Activated T-cell treated with anti-CD3 and anti-CD28 coated beads for 48 hours (primary cell): ENCODE measurements around the gene UHRF1.
A peak's percentile ranks its signal among the peaks of the same experiment; 100 is the strongest.
"Not testable (repeated sequence)": the region's sequence is repeated elsewhere in the genome, so short reads cannot be mapped to it uniquely, and the experiment has no call there.

ENCODE experiments used
- DNase-seq: peaks from one replicate; pipeline ENCODE4 v3.0.0-alpha.2; 2020; ENCODE audit warnings: low read depth

Gene UHRF1

DNA sequence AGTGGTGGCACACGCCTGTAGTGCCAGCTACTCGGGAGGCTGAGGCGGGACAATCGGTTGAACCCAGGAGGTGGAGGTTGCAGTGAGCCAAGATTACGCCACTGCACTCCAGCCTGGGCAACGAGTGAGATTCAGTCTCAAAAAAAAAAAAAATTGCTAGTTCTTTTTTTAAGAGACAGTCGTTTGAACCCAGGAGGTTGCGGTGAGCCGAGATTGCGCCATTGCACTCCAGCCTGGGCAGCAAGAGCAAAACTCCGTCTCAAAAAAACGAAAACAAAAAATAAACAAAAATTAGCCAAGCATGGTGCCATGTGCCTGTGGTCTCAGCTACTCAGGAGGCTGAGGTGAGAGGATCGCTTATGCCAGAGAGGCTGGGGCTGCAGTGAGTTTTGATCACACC lies 8.4 kb upstream of the UHRF1 start:
- not testable (repeated sequence) for DNase-seq

DNA sequence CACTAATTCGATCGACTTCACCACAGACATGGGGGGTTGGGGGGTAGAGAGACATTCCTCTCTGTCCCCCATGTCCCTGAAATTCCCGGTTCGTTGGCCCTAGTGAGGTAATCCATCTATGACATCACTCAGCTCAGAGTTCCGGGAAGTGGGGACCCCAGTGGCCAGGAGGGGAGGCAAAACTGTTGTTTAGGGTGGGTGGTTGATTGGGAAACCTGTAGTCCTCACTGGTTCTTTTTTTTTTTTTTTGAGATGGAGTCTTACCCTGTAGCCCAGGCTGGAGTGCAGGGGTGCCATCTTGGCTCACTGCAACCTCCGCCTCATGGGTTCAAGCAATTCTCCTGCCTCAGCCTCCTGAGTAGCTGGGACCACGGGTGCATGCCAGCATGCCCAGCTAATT lies 6.5 kb upstream of the UHRF1 start, which contains the start of gene ARRDC5:
TSS of gene ARRDC5 (minus strand) at position 101 of the 400 bp plus-strand sequence. CDS start at position 30, 71 bp downstream.
- DNase-seq = no peak

DNA sequence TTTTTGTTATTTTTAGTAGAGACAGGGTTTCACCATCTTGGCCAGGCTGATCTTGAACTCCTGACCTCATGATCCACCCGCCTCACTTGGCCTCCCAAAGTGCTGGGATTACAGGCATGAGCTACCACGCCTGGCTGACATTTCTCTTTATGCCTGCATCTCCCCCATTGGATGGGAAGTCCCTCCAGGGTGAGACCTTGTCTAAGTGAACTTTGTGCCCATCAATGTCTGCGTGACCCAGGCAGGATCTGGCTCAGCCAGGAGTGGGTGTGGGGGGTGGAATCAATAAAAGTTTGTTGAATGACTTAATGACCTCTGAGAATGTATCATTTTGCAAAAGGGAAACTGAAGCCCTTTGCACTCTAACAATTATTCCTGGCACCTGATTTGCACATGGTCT lies 4.8 kb upstream of the UHRF1 start:
- DNase-seq = no peak

GRCh38 chr19:4906963-4907362 lies 2.3 kb upstream of the UHRF1 start:
- no peak for DNase-seq

- no peak for DNase-seq
Measured at GRCh38 chr19:4908360-4908759, 941 bp upstream of the UHRF1 start.

- no peak for DNase-seq
Measured at GRCh38 chr19:4908781-4909155, 533 bp upstream of the UHRF1 start.

DNA sequence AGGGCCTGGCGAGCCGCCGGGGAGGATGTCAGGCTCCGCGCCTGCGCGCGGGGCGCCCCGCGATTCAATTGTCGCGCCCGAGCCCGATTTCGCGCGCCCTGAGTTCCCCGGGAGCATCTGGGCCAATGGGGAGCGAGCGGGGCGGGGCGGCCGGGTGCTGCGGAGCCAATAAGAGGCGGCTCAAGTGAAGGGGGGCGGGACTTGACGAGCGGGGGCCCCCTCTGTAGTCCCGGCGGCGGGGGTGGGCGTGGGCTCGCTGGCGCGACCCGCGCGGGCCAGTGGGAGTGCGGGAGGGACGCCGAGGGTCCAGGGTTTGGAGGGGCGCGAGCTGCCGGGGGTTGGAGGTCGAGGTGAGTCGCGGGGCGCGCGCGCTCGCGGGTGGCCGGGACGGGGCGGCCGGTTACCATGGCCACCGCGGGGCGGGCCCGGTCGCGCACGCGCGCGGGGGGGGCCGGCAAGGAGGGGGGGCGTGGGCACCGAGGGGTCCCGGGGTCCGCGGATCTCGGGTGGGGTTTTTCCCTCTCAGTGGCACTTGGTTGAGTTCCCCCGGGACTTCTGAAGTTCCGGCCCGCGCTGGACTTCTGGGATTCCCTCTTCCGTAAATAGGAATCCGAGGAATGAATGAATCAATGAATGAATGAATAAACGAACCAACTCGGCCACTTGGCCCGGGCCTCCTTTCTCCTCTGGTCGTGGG lies 744 bp downstream of the UHRF1 start:
- DNase-seq = peak; percentile 95

DNA sequence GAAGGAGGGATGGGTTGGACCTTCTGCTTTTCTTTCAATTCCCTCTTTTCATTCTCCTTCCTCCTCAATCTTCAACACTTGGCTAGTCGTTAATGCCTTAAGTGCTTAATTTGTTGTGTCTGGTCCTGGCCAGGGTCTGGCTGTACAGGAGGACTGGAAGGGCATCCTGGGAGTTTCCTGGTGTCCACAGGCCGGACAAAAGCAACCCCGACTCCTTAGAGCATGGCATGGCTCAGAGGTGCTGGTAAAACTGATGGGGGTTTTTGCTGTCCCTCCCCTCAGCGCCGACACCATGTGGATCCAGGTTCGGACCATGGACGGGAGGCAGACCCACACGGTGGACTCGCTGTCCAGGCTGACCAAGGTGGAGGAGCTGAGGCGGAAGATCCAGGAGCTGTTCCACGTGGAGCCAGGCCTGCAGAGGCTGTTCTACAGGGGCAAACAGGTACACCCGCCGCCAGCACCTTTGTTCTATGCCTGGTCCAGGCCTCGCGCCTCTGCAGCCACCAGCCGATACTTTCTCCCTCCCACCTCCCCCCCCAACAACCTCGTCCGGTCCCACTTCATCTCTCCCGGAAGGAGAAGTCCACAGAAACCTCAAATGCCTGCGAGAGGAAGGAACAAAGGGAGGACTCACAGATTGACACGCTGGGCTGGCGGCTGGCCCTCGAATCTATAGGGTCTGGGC lies 1.4 kb downstream of the UHRF1 start:
- no peak for DNase-seq

GRCh38 chr19:4911314-4911713 lies 2.0 kb downstream of the UHRF1 start:
- DNase-seq = no peak

DNA sequence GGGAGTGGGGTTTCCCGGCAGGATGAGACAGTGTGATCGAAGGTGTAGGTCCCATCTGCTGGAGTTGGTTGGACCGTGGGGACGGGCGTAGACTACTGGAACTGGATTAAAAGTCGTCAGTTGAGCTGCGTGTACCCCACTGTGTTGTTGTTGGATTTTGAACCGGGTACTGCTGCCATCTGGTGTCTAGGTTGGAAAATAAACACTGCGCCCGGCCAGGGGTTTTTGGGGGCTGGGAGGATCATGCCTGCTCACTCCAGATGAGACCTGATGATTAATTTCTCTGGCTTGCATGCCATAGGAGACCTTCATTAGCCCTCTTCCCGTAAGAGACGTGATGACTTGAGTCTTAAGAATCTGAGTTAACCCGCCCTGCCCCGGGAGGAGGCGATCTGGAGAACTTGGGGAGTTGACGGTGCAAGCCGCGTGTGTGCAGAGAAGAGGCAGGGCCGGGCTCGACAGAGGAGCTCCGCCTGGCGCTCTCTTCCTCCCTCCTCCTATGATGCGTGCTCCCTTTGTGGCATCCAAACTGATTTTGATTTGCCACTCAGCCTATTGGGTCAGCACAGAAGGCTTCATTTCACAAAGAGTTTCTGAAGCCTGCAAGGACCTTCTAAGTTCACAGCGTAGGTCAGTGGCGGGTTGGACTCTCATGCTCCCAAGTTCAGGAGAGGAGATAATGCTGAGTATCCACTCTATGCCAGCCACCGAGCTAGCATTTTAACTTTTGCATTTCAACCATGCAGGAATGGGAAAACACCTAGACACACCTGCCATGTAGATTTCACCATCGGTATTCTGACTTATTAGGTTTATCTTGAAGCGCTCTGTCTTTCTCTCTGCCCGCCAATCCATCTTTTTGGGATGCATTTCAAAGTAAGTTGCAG lies 2.7 kb downstream of the UHRF1 start:
- DNase-seq = peak; percentile 75

DNA sequence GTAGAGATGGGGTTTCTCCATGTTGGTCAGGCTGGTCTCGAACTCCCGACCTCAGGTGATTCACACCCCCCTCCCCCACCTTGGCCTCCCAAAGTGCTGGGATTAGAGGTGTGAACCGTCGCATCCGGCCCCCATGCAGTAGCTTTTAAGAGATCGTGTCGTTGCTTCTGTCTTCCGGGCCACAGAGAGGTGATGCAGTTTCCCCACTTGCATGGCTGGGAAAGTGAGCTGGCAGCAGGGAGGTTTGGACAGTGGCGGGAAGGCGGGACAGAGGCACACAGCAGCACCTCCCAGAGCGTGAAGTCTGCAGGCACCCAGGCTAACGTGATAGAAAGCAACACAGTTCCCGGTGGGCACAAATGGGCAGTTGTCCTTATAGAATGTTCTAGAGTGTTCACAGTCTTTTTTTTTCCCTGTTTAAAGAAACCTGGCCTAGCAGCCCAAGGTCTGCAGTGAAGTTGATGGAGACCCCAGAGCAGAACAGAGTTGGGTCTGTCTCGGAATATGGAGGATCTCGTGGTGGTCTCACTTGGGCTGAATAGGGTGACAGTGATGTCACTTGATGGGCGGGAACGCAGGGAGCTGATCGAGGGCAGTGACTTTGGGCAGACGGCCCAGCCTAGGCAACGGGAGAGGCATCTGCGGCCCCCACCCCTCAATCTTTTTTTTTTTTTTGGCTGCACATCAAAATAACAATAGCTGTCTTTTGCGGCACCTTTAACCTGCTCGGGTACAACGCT lies 4.9 kb downstream of the UHRF1 start:
- peak; percentile 38 for DNase-seq

DNA sequence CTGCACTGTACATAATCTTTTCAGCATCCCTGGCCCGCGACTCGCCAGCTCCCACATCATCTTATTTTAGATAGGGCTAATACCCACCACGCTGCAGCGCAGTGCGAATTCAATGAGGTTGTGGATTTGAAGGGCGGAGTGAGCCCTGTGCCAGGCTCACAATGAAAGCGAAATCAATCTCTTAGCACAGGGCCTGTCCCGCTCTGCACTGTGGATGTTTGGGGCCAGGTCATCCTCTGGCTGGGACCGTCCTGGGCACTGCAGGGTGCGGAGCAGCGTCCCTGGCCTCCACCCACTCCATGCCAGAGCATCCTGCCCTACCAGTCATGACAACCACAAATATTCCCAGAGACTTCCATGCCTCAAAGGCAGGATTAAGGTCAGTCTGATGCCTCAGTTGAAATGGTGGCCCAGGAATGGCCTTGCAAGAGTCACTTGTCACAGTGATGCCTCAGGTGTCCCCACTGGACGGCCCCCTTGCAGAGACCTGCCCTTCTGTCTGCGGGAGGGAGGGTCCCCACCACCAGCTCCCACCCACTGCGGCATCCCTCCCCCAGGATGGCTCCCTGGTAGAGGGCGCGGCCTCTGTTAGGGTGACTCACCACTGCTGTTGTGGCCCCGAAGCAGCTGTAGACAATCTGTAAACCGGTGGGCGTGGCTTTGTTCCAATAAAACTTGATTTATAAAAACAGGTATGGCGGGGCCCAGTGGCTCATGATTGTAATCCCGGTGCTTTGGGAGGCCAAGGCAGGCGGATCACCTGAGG lies 5.6 kb downstream of the UHRF1 start:
- DNase-seq = peak; percentile 63

- peak; percentile 25 for DNase-seq
Measured at GRCh38 chr19:4916292-4917082, 7.2 kb downstream of the UHRF1 start.

- no peak for DNase-seq
Measured at GRCh38 chr19:4922530-4923275, 13.4 kb downstream of the UHRF1 start.

DNA sequence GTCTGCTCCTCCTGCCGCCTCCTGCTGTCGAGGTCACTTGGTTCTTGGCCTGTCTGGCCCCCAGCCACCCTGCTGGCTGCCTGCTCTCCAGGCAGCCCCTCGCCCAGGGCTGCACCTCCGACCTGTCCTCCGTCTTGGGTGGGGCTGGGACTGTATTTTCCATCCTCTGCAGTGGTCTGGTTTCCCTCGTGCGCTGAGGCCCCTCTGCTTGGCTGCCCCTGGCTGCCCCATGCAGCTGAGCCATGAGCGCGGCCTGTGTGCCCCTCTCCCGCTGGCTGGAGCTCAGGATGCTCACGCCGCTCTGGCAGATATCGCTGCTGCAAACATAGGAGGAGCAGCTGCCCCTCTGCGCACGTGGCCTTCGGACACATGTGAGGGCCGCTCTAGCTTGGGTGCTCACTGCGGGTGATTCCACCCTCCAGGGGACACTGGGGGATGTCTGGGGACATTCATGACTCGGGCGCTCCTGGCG lies 14.0 kb downstream of the UHRF1 start:
- no peak for DNase-seq

DNA sequence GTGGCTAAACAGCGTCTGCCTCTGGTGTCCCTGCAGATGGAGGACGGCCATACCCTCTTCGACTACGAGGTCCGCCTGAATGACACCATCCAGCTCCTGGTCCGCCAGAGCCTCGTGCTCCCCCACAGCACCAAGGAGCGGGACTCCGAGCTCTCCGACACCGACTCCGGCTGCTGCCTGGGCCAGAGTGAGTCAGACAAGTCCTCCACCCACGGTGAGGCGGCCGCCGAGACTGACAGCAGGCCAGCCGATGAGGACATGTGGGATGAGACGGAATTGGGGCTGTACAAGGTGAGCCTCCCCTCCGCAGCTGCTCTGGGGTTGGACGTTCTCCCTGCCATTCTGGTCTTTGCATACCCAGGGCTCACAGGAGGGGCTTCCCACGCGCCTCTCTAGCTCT lies 19.9 kb downstream of the UHRF1 start:
- DNase-seq = no peak

GRCh38 chr19:4930664-4931063 lies 21.4 kb downstream of the UHRF1 start:
- no peak for DNase-seq

DNA sequence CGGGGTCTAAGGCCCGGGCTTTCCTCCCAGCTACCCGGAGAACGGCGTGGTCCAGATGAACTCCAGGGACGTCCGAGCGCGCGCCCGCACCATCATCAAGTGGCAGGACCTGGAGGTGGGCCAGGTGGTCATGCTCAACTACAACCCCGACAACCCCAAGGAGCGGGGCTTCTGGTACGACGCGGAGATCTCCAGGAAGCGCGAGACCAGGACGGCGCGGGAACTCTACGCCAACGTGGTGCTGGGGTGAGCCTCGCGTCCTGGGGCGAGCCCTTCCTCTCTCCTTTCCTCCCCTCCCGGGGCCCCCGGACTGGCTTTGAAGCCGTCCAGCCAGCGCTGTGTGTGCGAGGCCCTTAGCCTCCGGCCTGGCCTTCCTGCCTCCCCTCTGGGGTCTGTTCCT lies 23.4 kb downstream of the UHRF1 start:
- DNase-seq = no peak

DNA sequence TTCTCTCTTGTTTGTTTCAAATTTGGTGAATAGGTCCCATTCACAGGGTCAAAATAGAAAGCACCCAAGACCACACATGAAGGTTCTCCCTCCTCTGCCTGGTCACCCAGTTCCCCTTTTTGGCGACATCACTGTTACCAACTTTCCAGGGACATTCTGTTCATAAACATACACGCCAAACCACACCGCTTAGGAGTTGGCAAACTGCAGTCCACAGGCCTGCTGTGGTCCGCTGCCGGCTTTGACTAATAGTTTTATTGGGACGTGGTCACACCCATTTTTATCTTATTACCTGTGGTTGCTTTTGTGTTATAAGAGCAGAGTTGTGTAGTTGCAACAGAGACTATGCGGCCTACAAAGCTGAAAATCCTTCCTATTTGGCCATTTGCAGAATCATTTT lies 24.2 kb downstream of the UHRF1 start:
- no peak for DNase-seq

DNA sequence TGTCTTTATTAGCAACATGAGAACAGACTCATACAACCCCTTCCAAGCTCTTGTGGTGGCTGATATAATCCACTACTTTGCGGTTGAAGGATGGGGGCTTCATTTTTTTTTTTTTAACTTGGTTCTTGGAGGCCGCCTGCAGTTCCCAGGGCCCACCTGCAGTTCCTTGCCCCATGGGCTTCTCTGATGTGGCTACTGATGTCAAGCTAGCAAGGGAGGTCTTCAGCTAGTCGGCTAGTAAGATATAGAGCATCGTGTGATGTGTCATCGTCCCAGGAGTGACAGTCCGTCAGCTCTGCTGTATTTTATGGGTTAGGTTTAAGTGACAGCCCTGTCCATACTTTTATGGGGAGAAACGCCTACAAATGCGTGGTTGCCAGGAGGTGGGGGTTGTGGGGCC lies 26.1 kb downstream of the UHRF1 start:
- no peak for DNase-seq
